HTERT RPE-1 (cell line): ENCODE data around the gene BBS1.
"Not testable (repeated sequence)": the region's sequence is repeated elsewhere in the genome, so short reads cannot be mapped to it uniquely, and the experiment has no call there.

Experiments
- in situ Hi-C: fragments of 300-500 bp; cut with MboI; formaldehyde crosslinking; loops from 4 replicates; pipeline ENCODE4 v1.14.3; 2020; ENCODE audit warnings: low sequenced_read_pairs

The BBS1 gene

DNA sequence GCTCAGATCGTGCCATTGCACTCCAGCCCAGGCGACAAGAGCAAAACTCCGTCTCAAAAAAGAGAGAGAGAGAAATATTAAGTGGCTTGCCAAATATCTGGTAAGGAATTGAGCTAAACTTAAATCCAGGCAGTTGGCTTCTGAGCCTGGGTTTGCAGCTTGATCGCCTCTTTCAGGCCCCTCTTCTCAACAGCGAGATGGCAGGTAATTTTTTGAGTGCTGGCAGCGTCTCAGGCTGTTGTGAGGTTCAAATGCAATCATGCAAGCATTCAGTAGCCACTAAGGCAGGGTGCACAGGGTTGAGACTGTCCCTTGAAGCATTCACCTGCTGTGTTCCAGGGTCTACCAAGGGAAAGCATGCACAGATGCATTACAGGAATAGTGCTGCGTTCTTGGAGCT, 58.6 kb downstream of the BBS1 start:
- in situ Hi-C loops = no loop called here

DNA sequence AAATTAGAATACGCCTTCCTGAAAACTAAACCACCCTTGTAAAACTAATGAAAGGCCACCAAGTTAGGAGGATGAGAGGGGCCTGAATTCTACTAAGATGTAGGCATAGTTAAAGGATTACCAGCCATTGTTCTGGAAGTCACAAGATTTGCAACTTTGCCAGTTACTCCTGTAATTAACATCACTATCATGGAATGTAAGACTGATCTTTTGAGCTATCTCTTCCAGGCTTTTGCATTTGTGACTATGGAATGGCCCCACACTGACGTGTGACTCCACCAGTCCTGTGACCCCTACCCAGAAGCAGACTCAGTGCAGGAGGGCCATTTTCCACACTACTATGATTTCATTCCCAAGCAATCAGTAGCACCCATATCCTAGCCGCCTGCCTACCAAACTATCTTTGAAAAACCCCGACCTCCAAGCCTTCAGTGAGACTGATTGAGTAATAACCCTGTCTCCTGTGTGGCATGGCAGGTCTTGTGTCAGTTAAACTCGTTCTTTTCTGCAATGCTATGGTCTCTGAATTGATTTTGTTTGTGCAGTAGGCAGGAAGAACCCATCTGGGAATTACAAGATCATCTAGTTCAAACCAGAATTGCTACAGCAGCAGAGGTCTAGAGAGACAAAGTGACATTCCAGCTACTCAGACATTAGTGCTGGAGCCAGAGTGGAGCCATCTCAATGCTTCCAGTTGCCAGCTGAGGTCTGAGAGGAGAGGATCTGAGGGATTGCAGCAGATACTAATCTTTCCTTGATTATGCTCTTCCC, 59.8 kb downstream of the BBS1 start:
- in situ Hi-C loops = no loop called here

DNA sequence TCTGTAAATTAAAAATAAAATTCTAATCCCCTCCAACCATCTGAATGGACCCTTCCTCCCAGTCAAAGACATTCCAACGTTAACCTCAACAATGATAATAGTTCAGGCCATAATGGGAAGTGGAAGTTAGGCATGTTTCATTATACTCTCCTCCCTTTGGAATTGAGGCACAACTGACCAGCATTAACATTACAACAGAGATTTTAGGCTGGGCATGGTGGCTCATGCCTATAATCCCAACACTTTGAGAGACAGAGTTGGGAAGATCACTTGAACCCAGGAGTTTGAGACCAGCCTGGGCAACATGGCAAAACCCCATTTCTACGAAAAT, 60.4 kb downstream of the BBS1 start:
- in situ Hi-C loops = no loop called here

DNA sequence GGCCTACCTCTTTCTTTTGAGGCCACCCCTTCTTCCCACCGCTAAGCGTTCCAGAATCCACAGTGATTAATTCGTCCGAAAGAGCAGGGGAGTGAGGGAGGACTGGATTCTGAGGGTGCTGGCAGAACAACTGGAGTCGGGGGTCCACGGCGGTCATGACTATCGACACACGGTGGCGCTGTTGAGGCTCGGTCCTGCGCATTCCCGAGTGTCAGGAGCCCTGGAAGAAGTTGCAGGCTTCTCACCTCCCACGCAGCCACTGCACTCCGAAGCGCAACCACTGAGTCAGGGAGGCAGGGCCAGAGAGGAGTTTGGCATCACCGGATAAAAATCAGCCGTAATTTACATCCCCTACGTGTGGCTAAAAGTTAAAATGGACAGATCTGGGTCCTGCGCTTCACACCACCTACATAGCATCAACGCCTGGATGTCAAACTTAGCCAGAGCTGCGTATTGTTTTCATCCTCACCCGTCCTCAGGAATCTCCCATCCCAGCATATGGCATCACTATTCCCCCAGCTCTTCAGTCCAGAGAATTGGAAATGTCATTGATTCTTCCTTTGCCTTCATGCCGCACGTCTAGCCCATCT, 68.7 kb downstream of the BBS1 start:
- in situ Hi-C loops = no loop called here

DNA sequence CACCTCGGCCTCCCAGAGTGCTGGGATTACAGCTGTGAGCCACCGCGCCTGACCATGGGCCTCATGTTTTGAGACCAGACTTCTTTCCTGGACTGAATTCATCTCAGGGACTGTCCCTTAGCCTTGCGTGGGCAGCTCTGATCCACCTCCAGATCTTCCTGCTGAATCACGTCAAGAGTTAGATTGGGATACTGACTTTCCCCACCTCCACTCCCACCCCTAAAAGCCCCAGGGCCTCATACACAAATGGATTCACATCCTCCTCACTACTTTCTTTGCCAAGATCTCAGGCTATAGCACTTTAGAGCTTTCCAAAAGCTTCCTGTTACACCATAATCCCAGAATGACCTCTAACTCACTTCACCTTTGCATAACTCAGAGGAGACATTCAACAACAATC, 70.4 kb downstream of the BBS1 start:
- in situ Hi-C loops = no loop called here

DNA sequence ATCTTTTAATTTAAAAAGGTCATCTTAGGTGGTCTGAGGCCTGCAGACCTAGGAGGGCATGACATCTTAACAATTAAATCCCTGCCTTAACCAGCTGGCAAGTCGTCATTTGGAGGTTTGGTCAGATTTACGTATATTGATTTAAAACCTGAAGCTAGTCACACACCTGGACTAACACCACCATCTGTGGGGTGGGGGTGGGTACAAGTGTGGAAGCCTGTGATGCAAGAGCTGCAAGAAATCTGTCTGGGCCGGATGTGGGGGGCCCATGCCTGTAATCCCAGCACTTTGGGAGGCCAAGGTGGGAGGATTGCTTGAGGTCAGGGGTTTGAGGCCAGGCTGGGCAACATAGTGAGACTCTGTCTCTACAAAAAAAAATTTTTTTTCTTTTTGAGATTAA, 70.8 kb downstream of the BBS1 start:
- in situ Hi-C loops = no loop called here

DNA sequence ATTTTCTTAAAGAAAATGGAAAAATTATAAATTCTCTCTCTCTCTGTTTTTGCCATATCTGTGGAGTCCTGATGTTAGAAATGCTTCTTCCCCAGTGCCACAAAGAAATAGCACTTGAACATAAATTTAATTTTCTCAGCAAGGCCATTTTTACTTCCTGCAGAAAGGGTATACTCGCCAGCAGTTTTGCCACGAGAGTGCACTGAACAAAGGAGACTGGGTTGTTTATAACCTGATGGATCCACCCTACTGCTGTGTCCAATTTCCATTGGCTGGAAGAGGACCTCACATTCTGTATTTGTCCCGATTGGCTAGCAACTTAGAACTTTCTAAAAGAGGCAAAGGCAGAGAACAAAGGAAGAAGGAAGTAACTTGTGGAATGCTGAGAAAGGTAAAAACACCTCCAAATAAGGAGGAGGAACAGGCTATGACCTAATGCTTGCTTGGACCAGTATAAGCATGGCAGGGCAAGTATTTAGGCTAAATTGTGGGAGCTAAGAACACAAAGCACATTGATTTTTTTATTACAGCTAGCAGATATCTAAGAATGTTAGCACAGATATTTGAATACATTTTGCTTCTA, 72.2 kb downstream of the BBS1 start:
- in situ Hi-C loops = not testable (repeated sequence)
